Activated T-helper 2 cell treated with anti-CD3 and anti-CD28 coated beads, Interferon-gamma antibody, Interleukin-2, Interleukin-4, amounts not matched to agents 10 μg/mL and 5 μg/mL and 100 μg/mL, durations not matched to agents 14 hours and 24 hours and 36 hours (primary cell): ENCODE measurements around the gene PSME3. TPM values are rescaled to one million over a fixed set of nuclear protein-coding genes. Genes with fewer than 3 reads are reported as not detected.
"Not testable (repeated sequence)": the region's sequence is repeated elsewhere in the genome, so short reads cannot be mapped to it uniquely, and the experiment has no call there.

Experiments used
- DNase-seq: peaks from one replicate; pipeline ENCODE4 v3.0.0; 2021; ENCODE audit warnings: low spot score
- H3K27ac Mint-ChIP-seq: one replicate; pipeline ENCODE4 v1.8.0; 2021; ENCODE audit warnings: mixed read lengths
- H3K27me3 Mint-ChIP-seq: one replicate; pipeline ENCODE4 v1.8.0; 2021; ENCODE audit warnings: low read depth, mixed read lengths
- H3K36me3 Mint-ChIP-seq: one replicate; pipeline ENCODE4 v1.8.0; 2021; ENCODE audit warnings: low read depth, mixed read lengths
- H3K4me1 Mint-ChIP-seq: one replicate; pipeline ENCODE4 v1.8.0; 2021; ENCODE audit warnings: low read depth, mixed read lengths
- H3K4me3 Mint-ChIP-seq: one replicate; pipeline ENCODE4 v1.8.0; 2021; ENCODE audit warnings: low read depth, mild to moderate bottlenecking, moderate library complexity, mixed read lengths
- H3K9me3 Mint-ChIP-seq: one replicate; pipeline ENCODE4 v1.8.0; 2021; ENCODE audit warnings: mixed read lengths
- intact Hi-C: fragments of 100-400 bp; cut with micrococcal nuclease; formaldehyde crosslinking; loops from one replicate; pipeline ENCODE4 v1.15.1; 2023
- total RNA-seq: library from RNA; stranded (reverse); gene quantifications from 2 replicates; pipeline ENCODE4 v1.2.3, GENCODE V29; 2022

PSME3 gene
- total RNA-seq, 1 donor from 2014 or later, result 172 TPM

- Mint-ChIP-seq H3K4me3 (no peak overlapping the region), H3K36me3 (no peaks in the 10 kb centered on the region), H3K4me1 (no peaks in the 10 kb centered on the region), H3K27me3 (peaks cover 12% of the 10 kb centered on the region), H3K27ac (no peak overlapping the region), H3K9me3 (no peaks in the 10 kb centered on the region)
- intact Hi-C loops, result no loop called here
- DNase-seq, result no peak
Measured at GRCh38 chr17:42878123-42878880, 45.1 kb downstream of the PSME3 start.

DNA sequence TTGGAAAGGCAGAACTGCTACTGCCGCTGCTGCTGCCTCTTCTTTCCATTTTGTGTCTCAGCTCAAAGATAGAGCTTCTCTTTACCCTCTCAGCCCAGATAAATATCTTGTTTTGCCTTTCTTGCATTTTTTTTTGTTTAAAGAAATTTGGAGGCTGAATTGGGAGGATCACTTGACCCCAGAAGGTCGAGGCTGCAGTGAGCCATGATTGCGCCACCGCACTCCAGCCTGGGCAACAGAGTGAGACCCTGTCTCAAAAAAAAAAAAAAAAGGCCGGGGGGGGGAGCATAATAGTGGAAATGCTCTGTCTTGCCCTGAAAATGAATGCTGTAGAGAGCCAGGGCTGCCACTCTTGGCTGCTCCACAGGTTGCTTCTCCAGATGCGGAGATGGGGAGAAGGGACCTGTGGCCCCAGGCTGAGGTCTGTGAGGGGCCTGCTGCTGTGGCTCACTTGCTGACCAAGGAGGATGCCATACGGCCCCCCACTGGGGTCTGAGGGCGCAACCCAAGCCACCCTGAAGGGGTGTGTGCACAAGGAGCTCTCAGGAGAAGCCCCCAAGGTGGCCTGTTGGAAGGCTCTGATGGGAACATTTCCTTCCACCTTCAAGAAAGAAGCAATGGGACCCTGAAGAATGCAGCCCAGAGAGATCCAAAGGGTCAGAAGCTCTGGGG lies 45.9 kb downstream of the PSME3 start:
- H3K27ac Mint-ChIP-seq, result no peak overlapping the region
- no peaks in the 10 kb centered on the region for H3K4me1 Mint-ChIP-seq
- intact Hi-C loops, result no loop called here
- H3K36me3 Mint-ChIP-seq, result no peaks in the 10 kb centered on the region
- no peak overlapping the region for H3K4me3 Mint-ChIP-seq
- DNase-seq, result no peak
- peaks cover 14% of the 10 kb centered on the region for H3K27me3 Mint-ChIP-seq
- H3K9me3 Mint-ChIP-seq, result no peaks in the 10 kb centered on the region

GRCh38 chr17:42879596-42879985 lies 46.4 kb downstream of the PSME3 start:
- no peaks in the 10 kb centered on the region for H3K9me3 Mint-ChIP-seq
- H3K4me3 Mint-ChIP-seq, result no peak overlapping the region
- H3K27ac Mint-ChIP-seq, result no peak overlapping the region
- H3K4me1 Mint-ChIP-seq, result no peaks in the 10 kb centered on the region
- intact Hi-C loops, result no loop called here
- H3K36me3 Mint-ChIP-seq, result no peaks in the 10 kb centered on the region
- DNase-seq, result no peak
- peaks cover 14% of the 10 kb centered on the region for H3K27me3 Mint-ChIP-seq

DNA sequence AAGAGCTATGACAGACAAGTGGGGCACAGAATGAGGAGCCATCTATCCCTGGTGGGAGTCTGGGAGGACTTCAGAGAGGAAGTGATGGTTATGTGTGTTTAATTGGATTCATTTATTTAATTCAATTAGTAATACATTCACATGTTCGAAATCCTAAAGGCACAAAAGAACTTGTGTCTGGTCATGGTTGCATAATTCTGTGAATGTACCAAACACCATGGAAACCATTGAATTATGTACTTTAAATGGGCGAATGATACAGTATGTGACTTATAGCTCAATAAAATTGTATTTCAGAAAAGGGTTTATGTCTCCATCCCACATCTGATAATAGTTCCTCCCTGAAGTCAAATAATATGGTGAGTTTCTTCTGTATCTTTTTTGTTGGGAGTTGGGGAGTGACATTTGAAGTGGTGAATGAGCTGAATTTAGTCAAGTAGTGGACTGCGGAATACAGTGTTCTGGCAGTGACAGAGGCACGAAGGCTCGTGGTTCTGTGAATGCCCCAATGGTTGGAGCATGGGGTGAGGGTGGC lies 47.6 kb downstream of the PSME3 start:
- no peaks in the 10 kb centered on the region for H3K36me3 Mint-ChIP-seq
- no peaks in the 10 kb centered on the region for H3K4me1 Mint-ChIP-seq
- no peaks in the 10 kb centered on the region for H3K9me3 Mint-ChIP-seq
- no peak for DNase-seq
- intact Hi-C loops, result no loop called here
- no peak overlapping the region for H3K27ac Mint-ChIP-seq
- peaks cover 15% of the 10 kb centered on the region for H3K27me3 Mint-ChIP-seq
- no peak overlapping the region for H3K4me3 Mint-ChIP-seq

- H3K27ac Mint-ChIP-seq, DNase-seq, intact Hi-C loops, H3K36me3 Mint-ChIP-seq, H3K9me3 Mint-ChIP-seq, H3K4me3 Mint-ChIP-seq, H3K4me1 Mint-ChIP-seq: not testable (repeated sequence)
- peaks cover 18% of the 10 kb centered on the region for H3K27me3 Mint-ChIP-seq
Measured at GRCh38 chr17:42881706-42882105, 48.5 kb downstream of the PSME3 start.

GRCh38 chr17:42882166-42882565 lies 49.0 kb downstream of the PSME3 start:
- H3K36me3 Mint-ChIP-seq, result no peaks in the 10 kb centered on the region
- H3K4me1 Mint-ChIP-seq, result no peaks in the 10 kb centered on the region
- DNase-seq, result no peak
- no peaks in the 10 kb centered on the region for H3K9me3 Mint-ChIP-seq
- intact Hi-C loops, result no loop called here
- H3K27ac Mint-ChIP-seq, result no peak overlapping the region
- no peak overlapping the region for H3K4me3 Mint-ChIP-seq
- peaks cover 17% of the 10 kb centered on the region for H3K27me3 Mint-ChIP-seq

- H3K36me3 Mint-ChIP-seq, result no peaks in the 10 kb centered on the region
- H3K9me3 Mint-ChIP-seq, result no peaks in the 10 kb centered on the region
- DNase-seq, result no peak
- no peak overlapping the region for H3K27ac Mint-ChIP-seq
- no peaks in the 10 kb centered on the region for H3K4me1 Mint-ChIP-seq
- peaks cover 8% of the 10 kb centered on the region for H3K27me3 Mint-ChIP-seq
- H3K4me3 Mint-ChIP-seq, result no peak overlapping the region
- intact Hi-C loops, result no loop called here
Measured at GRCh38 chr17:42883802-42884558, 50.8 kb downstream of the PSME3 start.

DNA sequence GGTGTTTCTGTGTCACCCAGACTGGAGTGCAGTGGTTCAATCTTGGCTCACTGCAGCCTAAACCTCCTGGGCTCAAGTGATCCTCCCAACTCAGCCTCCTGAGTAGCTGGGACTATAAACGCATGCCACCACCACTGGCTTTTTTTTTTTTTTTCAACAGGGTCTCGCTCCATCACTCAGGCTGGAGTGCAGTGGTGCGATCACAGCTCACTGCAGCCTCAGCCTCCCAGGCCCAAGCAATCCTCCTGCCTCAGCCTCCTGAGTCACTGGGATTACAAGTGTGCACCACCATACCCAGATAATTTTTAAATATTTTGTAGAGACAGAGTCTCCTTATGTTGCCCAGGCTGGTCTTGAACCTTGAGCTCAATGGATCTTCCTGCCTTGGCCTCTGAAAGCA lies 52.6 kb downstream of the PSME3 start:
- H3K27me3 Mint-ChIP-seq, DNase-seq, H3K4me3 Mint-ChIP-seq, H3K27ac Mint-ChIP-seq, H3K4me1 Mint-ChIP-seq, H3K9me3 Mint-ChIP-seq, intact Hi-C loops, H3K36me3 Mint-ChIP-seq: not testable (repeated sequence)

DNA sequence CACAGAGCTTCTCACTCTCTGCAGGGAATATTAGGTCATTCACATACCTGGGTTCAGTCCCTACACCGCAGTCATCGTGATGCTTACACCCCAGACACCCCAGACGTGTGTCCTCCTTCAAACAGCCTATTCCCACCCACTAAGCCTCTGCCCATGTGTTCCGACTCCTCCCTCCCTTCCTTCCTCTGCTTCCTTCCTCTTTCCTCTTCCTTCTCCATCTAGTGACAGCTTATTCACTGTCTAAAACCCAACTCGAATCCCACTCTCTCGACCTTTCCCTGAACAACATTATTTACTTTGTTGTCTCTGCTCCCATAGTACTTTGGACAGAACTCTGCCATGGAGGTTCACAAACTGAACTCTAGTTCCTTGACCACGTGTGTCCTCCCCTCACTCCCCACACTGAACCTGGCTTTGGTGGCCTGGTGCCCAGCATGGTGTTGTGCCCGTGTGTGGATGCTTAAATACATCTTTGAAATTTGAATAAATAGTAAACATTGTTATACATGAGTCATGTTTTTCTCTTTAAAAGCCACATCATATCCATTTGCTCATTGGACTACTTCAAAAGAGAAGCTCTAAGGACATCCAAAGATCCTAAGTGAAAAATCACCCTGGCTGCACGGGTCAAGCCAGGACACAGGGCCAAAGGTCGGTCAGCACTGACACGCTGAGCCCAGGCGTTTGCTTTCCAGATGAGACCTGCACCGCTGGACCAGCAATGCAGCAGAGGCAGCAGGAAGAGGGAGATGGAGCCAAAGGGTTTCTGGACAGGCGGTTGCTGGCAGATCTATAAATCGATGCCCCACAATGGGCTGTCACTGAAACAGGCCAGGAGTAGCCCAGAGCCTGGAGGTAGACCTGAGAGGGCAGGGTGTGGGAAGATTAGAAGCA lies 53.3 kb downstream of the PSME3 start:
- Mint-ChIP-seq H3K4me3 (no peak overlapping the region), H3K4me1 (no peaks in the 10 kb centered on the region), H3K9me3 (no peaks in the 10 kb centered on the region), H3K27me3 (peaks cover 6% of the 10 kb centered on the region), H3K27ac (no peak overlapping the region), H3K36me3 (no peaks in the 10 kb centered on the region)
- intact Hi-C loops, result no loop called here
- DNase-seq, result no peak

DNA sequence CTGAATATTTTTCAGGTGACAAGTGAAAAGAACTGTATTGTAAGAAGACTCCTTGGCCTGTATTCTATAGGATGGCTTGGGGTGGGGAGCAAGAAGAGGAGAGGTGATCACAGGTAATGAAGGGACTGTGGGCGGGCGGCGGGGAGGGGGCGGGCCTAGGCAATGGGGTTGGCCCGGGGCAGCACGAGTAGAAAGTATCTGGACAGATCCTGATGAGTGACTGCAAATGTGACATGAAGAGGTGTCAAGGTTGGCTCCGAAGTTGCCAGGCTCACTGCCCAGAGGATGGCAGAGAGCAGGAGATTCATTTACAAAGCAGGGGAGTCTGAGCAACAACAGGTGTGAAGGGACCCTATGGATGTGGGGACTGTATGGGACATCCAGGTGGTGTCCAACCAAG lies 56.6 kb downstream of the PSME3 start:
- DNase-seq, result no peak
- Mint-ChIP-seq H3K4me1 (peaks cover 3% of the 10 kb centered on the region), H3K27me3 (peaks cover 20% of the 10 kb centered on the region), H3K4me3 (no peak overlapping the region), H3K9me3 (no peaks in the 10 kb centered on the region), H3K27ac (no peak overlapping the region), H3K36me3 (no peaks in the 10 kb centered on the region)
- intact Hi-C loops, result no loop called here

GRCh38 chr17:42891539-42892152 lies 58.4 kb downstream of the PSME3 start:
- Mint-ChIP-seq H3K27ac (no peak overlapping the region), H3K9me3 (no peaks in the 10 kb centered on the region), H3K4me3 (no peak overlapping the region), H3K27me3 (peaks cover 16% of the 10 kb centered on the region), H3K4me1 (peaks cover 3% of the 10 kb centered on the region), H3K36me3 (no peaks in the 10 kb centered on the region)
- intact Hi-C loops, result no loop called here
- DNase-seq, result no peak

DNA sequence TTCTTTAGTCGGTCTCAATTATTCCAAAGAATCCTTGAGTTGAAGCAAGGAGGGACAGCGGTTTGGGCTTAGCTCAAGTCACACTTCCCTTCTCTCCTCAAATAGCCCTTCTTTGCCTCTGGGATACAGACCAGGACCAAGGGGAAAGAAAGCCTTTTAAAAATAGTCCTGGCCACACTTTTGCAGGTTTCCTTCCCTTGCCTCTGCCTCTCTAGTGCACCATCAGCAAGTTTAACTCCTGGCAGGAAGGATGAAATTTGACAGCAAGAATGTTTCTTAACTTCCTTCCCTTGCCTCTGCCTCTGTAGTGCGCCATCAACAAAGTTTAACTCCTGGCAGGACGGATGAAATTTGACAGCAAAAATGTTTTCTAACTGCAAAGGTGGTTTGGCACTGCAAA lies 60.2 kb downstream of the PSME3 start:
- Mint-ChIP-seq H3K4me3 (no peak overlapping the region), H3K27ac (no peak overlapping the region), H3K27me3 (peaks cover 18% of the 10 kb centered on the region), H3K4me1 (peaks cover 3% of the 10 kb centered on the region), H3K9me3 (no peaks in the 10 kb centered on the region), H3K36me3 (no peaks in the 10 kb centered on the region)
- intact Hi-C loops, result no loop called here
- no peak for DNase-seq
